GM18868 (cell line): ENCODE data around the gene STEAP1B.
"Not testable (repeated sequence)": the region's sequence is repeated elsewhere in the genome, so short reads cannot be mapped to it uniquely, and the experiment has no call there.

Experiments
- ATAC-seq: cut with Tn5 transposase; IDR thresholded peaks from one replicate; pipeline ENCODE4 v1.9.1; 2021; ENCODE audit warnings: mild to moderate bottlenecking, moderate library complexity; ENCODE audit not compliant: unreplicated experiment

STEAP1B gene

GRCh38 chr7:22499888-22500689, at the start of gene STEAP1B:
STEAP1B (minus strand) TSS chr7:22500188; CDS start chr7:22494855, 5,333 bp downstream.
- peak; percentile 96 for ATAC-seq

GRCh38 chr7:22549051-22549450, 49.1 kb upstream of the STEAP1B start:
- ATAC-seq = no peak

- no peak for ATAC-seq
Observed at GRCh38 chr7:22548313-22548712, 48.3 kb upstream of the STEAP1B start.

DNA sequence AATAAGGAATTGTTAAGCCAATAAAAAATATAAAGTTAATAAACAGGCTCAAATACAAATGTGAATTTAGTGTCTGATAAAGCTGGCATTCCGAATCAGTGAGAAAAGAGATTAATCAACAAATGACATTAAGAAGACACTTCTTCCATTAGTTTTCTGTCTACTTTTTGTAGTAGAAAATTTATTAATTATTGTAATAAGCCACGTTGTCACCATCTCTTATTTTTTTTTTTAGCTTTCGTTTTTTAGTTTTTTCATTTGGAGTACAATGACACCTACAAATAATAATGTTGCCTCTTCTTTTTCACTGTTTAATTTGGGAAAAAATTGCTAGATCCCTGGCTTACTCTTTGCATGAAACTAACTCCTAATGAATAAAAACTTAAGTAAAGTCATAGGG, 46.8 kb upstream of the STEAP1B start:
- no peak for ATAC-seq

DNA sequence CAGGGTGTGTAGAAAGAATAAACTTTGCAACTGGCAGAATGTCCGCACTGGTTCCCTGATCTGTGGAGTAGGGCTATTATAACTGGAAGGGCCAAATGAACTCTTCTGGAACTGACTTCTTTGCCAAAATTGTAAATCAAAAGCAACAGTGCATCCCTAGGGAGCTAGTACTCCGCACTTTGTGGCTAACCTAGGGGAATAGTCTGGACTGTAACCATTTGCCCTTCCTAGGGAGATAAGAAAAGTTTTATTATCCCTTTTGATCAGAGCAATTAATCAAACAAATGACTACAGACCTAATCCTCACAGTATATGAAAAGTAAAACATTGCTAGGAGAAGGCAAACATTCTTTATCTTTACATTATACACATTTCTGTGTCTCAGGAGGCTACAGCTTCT, 45.5 kb upstream of the STEAP1B start:
- no peak for ATAC-seq

- ATAC-seq = no peak
Observed at GRCh38 chr7:22544245-22544644, 44.3 kb upstream of the STEAP1B start.

GRCh38 chr7:22543169-22543568, 43.2 kb upstream of the STEAP1B start:
- ATAC-seq = no peak

- no peak for ATAC-seq
Observed at GRCh38 chr7:22542669-22543068, 42.7 kb upstream of the STEAP1B start.

DNA sequence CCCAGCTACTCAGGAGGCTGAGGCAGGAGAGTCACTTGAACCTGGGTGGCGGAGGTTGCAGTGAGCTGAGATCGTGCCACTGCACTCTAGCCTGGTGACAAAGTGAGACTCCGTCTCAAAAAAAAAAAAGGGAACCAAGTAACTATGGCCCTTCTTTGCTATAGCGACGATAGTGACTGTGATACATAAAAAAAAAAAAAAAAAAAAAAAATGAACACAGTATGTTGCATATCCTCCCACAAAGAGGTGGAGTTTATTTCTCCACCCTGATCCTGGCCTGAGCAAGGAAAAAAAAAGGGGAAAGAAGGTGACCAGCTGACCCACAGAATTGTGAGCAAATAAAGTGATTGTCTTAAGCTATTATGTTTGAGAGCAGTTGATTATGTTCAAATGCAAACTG, 42.3 kb upstream of the STEAP1B start:
- no peak for ATAC-seq

GRCh38 chr7:22541789-22542188, 41.8 kb upstream of the STEAP1B start:
- ATAC-seq = no peak

DNA sequence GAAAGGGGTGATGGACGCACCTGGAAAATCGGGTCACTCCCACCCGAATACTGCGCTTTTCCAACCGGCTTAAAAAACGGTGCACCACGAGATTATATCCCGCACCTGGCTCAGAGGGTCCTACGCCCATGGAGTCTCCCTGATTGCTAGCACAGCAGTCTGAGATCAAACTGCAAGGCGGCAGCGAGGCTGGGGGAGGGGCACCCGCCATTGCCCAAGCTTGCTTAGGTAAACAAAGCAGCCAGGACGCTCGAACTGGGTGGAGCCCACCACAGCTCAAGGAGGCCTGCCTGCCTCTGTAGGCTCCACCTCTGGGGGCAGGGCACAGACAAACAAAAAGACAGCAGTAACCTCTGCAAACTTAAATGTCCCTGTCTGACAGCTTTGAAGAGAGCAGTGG, 28.5 kb upstream of the STEAP1B start:
- ATAC-seq = not testable (repeated sequence)

GRCh38 chr7:22524353-22524947, 24.5 kb upstream of the STEAP1B start:
- not testable (repeated sequence) for ATAC-seq

DNA sequence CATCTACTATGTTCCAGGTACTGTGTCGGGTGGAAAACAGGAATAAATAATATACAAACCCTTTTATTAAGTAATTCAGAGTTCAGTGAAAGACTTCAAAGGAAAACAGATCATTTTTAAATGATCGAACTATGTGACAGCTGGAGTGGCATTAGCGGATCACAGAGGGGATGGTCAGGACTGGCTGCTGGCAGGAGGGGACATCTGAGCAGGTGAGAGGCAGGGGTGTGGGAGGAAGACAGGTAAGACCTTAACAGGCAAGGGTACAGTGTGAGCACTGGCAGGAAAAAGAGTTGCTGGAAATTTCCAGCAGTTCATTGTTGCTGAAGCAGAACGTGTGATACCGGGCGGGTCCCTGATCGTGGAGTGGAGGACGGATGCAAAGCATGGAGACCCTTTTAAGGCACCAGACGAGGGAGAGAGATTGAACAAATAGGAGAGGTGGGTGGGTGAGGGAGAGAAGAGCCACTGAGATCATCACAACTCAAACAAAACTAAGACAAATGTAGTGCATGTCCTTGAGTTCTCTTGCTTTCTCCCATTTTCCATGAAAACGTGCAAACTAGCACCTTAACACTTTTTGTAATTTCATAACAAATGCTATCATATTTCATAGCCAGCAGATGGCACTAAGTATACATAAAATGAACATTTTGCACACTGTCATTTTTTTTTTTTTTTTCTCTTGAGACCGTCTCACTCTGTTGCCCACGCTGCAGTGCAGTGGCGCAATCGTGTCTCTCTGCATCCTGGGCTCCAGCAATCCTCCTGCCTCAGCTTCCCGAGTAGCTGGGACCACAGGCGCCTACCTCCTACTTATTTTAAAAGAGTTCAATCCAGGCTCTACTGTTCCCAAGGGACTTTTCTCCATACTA, 23.7 kb upstream of the STEAP1B start:
- not testable (repeated sequence) for ATAC-seq

GRCh38 chr7:22519560-22519959, 19.6 kb upstream of the STEAP1B start:
- ATAC-seq = not testable (repeated sequence)

DNA sequence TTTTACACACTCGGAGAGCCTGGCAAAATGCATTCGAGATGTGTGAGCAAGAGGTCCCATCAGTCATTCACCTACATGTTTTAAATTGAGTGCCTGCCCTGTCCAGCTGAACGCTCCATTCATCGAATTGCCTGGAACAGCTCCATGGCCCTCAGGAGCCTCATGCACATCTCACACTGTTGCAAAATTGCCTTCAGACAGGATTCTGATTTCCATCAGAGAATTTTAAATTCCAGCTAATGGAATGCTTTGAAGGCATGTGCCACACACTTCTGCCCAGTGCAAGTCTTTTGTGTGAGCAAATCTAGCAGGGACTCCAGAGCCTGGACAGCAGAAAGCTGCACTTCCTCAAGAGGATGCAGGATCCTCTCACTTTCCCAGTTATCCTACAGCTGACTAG, 17.0 kb upstream of the STEAP1B start:
- ATAC-seq = not testable (repeated sequence)

- peak; percentile 61 for ATAC-seq
Observed at GRCh38 chr7:22514963-22515362, 15.0 kb upstream of the STEAP1B start.

DNA sequence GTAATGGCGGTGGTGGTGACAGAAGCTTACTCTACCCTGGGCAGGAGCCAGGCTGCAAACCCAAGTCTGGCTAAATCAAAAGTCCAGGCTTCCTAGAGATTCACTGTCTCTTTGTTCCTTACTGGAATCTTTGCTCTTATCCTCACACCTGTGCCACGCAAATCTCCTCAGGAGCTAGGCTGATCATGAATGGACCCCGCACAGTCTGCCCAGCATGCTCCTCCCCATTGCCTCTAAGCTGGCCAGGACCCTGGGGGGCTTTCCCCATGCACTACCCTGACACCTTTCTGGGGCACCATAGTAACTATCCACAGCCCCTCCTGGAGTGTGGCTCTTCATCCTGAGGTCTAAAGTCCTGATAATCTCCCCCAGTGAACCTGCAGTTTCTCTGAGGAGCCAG, 7.3 kb upstream of the STEAP1B start:
- ATAC-seq = not testable (repeated sequence)

GRCh38 chr7:22506316-22507020, 6.5 kb upstream of the STEAP1B start:
- not testable (repeated sequence) for ATAC-seq

DNA sequence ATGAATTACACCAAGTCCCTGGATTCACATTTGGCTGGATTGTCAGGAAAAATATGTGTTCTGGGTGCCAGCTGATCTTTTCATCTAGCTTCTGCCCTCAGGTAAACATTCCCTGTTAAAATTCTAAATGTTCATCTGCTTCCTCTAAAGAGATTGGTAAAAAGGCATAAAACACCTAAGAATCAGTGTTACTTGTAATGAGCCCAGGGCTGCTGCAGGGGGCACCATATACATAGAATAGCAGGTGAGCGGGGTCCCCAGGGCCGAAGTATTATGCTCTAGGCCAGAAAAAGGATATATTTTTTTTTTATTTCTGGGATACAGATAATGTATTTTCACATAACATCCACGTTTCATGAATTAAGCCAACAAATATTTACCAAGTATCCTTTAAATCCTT, 4.5 kb upstream of the STEAP1B start:
- ATAC-seq = not testable (repeated sequence)

- ATAC-seq = not testable (repeated sequence)
Observed at GRCh38 chr7:22502104-22502503, 2.1 kb upstream of the STEAP1B start.

- not testable (repeated sequence) for ATAC-seq
Observed at GRCh38 chr7:22501336-22501735, 1.3 kb upstream of the STEAP1B start.
